HG03103 (cell line): ENCODE results near the gene HGS.
"Not testable (repeated sequence)": the region's sequence is repeated elsewhere in the genome, so short reads cannot be mapped to it uniquely, and the experiment has no call there.

Experiments used
- ATAC-seq: cut with Tn5 transposase; IDR thresholded peaks from one replicate; pipeline ENCODE4 v1.9.1; 2021; ENCODE audit warnings: low read depth; ENCODE audit not compliant: unreplicated experiment

HGS gene

GRCh38 chr17:81717049-81717765, 33.4 kb downstream of the HGS start:
- no peak for ATAC-seq

- ATAC-seq = no peak
Measured at GRCh38 chr17:81717766-81718089, 33.9 kb downstream of the HGS start.

- ATAC-seq = no peak
Measured at GRCh38 chr17:81719410-81720266, 35.8 kb downstream of the HGS start.

GRCh38 chr17:81720267-81721071, 36.7 kb downstream of the HGS start:
- ATAC-seq = no peak

GRCh38 chr17:81722184-81723120, 38.6 kb downstream of the HGS start:
- ATAC-seq = no peak

- ATAC-seq = no peak
Measured at GRCh38 chr17:81723651-81724209, 39.9 kb downstream of the HGS start.

GRCh38 chr17:81725439-81725838, 41.6 kb downstream of the HGS start:
- no peak for ATAC-seq

GRCh38 chr17:81726004-81726403, 42.2 kb downstream of the HGS start:
- no peak for ATAC-seq

GRCh38 chr17:81727324-81728031, 43.7 kb downstream of the HGS start:
- ATAC-seq = no peak

GRCh38 chr17:81733507-81734404, 49.9 kb downstream of the HGS start:
- ATAC-seq = no peak

GRCh38 chr17:81734405-81735263, 50.8 kb downstream of the HGS start:
- ATAC-seq = no peak

- ATAC-seq = no peak
Measured at GRCh38 chr17:81735264-81736102, 51.7 kb downstream of the HGS start.

- no peak for ATAC-seq
Measured at GRCh38 chr17:81737947-81738800, 54.4 kb downstream of the HGS start.

- no peak for ATAC-seq
Measured at GRCh38 chr17:81738801-81739393, 55.1 kb downstream of the HGS start.

GRCh38 chr17:81739593-81739992, 55.8 kb downstream of the HGS start:
- ATAC-seq = not testable (repeated sequence)
